Mesothelial cell of epicardium (in vitro differentiated cells): ENCODE results near the gene OR3A3. TPM values are rescaled to one million over a fixed set of nuclear protein-coding genes. Genes with fewer than 3 reads are reported as not detected.
"Not testable (repeated sequence)": the region's sequence is repeated elsewhere in the genome, so short reads cannot be mapped to it uniquely, and the experiment has no call there.

ENCODE experiments used
- DNase-seq, 2 experiments: peaks; one replicate each; pipeline ENCODE4 v3.0.0; 2021; ENCODE audit warnings: low spot score in 2 of 2; ENCODE audit not compliant: unreplicated experiment in 2 of 2
- H3K27ac Mint-ChIP-seq: 2 replicates; pipeline ENCODE4 v1.8.0; 2021; ENCODE audit warnings: mixed read lengths
- H3K27me3 Mint-ChIP-seq: 2 replicates; pipeline ENCODE4 v1.8.0; 2021; ENCODE audit warnings: low read depth, mixed read lengths
- H3K36me3 Mint-ChIP-seq: 2 replicates; pipeline ENCODE4 v1.8.0; 2021; ENCODE audit warnings: mixed read lengths
- H3K4me1 Mint-ChIP-seq: 2 replicates; pipeline ENCODE4 v1.8.0; 2021; ENCODE audit warnings: mixed read lengths
- H3K4me3 Mint-ChIP-seq: 2 replicates; pipeline ENCODE4 v1.8.0; 2021; ENCODE audit warnings: mild to moderate bottlenecking, moderate library complexity, mixed read lengths
- H3K9me3 Mint-ChIP-seq: 2 replicates; pipeline ENCODE4 v1.8.0; 2021; ENCODE audit warnings: mixed read lengths
- CTCF ChIP-seq: fragments of 200-600 bp; sonication (generic); IDR thresholded peaks from one replicate; pipeline ENCODE4 v1.5.0; 2021; ENCODE audit warnings: antibody characterized with exemption; ENCODE audit not compliant: unreplicated experiment
- total RNA-seq: library from RNA; stranded (reverse); gene quantifications from 3 replicates; pipeline ENCODE4 v1.2.1, GENCODE V29; 2021

OR3A3 gene
- not detected in 3 replicates for total RNA-seq

DNA sequence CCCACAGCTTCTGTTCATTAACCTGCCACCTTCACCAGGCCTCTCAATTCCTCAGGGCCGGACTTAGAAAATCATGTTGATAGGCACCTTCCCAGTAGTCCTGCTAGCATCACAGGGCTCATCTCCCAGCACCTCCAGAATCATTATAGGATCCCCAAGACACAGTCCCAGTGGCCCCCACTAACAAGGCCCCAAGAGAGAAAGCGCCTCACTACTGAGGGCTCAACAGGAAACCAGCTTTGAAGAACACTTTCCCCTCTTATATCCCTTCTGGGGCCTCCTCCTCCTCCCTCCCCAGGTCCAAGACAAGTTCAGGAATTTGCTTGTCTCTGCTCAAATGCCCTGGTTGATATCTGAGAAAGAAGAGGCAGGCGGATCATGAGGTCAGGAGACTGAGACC, at the start of gene OR3A3:
Gene OR3A3 (plus strand): TSS at position 301 of the 400 bp plus-strand sequence.
- H3K9me3 Mint-ChIP-seq: peaks cover 53% of the 10 kb centered on the region
- H3K27ac Mint-ChIP-seq: no peak within 1 kb of the TSS
- no peaks in the 10 kb centered on the region for H3K36me3 Mint-ChIP-seq
- H3K27me3 Mint-ChIP-seq: no peaks in the 10 kb centered on the region
- no peak for DNase-seq
- H3K4me3 Mint-ChIP-seq: no peak within 1 kb of the TSS
- no peaks in the 10 kb centered on the region for H3K4me1 Mint-ChIP-seq
- no peak for TF ChIP-seq CTCF

GRCh38 chr17:3371167-3371566, 40.0 kb upstream of the OR3A3 start:
- H3K4me1 Mint-ChIP-seq, H3K4me3 Mint-ChIP-seq, H3K27me3 Mint-ChIP-seq, H3K36me3 Mint-ChIP-seq, H3K27ac Mint-ChIP-seq, DNase-seq: not testable (repeated sequence)
- H3K9me3 Mint-ChIP-seq: peaks cover 67% of the 10 kb centered on the region

DNA sequence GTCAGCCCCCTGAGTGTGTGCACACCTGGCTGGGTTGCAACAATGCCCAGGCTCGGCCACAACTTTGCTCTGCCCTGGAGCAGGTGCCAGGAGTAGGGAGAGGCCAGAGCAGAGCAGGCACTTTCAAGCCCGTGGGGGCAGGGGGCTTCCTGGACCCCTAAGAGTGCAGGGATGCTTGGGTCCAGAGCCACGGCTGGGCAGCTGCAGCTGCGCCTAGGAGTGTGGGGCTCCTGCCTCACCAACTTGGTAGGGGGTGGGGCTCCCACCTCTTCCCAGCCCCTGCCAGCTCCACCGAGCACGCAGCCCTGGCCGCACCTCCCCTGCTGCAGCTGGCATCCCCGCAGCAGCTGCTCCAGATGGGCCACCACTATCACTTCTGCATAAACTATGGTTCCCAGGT, 32.8 kb upstream of the OR3A3 start:
- no peak for TF ChIP-seq CTCF
- DNase-seq: no peak
- Mint-ChIP-seq H3K4me1 (no peaks in the 10 kb centered on the region), H3K4me3 (no peak overlapping the region), H3K36me3 (peaks cover 2% of the 10 kb centered on the region), H3K27ac (no peak overlapping the region), H3K27me3 (no peaks in the 10 kb centered on the region), H3K9me3 (peaks cover 78% of the 10 kb centered on the region)

DNA sequence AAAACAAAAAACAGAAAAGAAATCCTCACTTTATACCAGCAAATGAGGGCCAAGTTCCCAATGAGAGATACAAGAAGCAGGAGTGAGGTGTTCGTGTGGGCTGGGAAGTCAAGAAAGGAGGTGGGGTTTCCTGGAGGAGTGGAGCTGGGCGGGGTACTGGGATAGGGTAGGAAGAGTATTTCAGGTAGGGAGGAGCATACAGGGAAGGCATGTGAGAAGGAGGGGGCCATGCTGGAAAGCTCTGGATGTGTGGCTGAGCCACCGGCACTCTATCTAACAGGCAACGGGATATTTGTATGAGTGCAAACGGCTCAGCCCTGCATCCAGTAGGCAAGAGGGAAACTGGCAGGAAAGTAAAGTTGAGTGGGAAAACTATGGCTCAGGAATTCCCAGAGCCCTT, 29.2 kb upstream of the OR3A3 start:
- TF ChIP-seq CTCF: no peak
- Mint-ChIP-seq H3K4me3 (no peak overlapping the region), H3K9me3 (peaks cover 68% of the 10 kb centered on the region), H3K4me1 (no peaks in the 10 kb centered on the region), H3K27me3 (no peaks in the 10 kb centered on the region), H3K27ac (no peak overlapping the region), H3K36me3 (peaks cover 2% of the 10 kb centered on the region)
- no peak for DNase-seq

DNA sequence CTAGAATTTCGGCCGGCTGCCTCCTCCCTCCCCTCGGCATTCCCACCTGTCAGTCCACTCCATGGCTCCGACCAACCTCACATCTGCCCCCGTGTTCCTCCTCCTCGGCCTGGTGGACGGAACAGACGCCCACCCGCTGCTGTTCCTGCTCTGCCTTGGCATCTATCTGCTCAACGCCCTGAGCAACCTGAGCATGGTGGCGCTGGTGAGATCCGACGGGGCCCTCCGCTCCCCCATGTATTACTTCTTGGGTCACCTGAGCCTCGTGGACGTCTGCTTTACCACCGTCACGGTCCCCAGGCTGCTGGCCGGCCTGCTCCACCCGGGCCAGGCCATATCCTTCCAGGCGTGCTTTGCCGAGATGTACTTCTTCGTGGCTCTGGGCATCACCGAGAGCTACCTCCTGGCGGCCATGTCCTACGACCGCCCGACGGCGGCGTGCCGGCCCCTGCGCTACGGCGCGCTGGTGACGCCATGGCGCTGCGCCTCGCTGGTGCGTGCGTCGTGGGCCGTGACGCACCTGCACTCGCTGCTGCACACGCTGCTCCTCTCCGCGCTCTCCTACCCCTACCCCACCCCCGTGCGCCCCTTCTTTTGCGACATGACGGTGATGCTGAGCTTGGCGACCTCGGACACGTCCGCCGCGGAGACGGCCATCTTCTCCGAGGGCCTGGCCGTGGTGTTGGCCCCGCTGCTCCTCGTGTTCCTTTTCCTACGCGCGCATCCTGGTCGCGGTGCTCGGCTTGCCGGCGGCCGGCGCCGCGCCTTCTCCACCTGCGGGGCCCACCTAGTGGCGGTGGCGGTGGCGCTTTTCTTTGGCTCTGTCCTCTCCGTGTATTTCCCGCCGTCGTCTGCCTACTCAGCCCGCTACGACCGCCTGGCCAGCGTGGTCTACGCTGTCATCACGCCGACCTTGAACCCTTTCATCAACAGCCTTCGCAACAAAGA, 25.0 kb upstream of the OR3A3 start, which contains the start of gene OR3A2:
Gene OR3A2 (minus strand): TSS at position 440 of the 948 bp plus-strand sequence.
- no peak within 1 kb of the TSS for H3K27ac Mint-ChIP-seq
- H3K27me3 Mint-ChIP-seq: no peaks in the 10 kb centered on the region
- H3K4me1 Mint-ChIP-seq: no peaks in the 10 kb centered on the region
- peaks cover 61% of the 10 kb centered on the region for H3K9me3 Mint-ChIP-seq
- no peaks in the 10 kb centered on the region for H3K36me3 Mint-ChIP-seq
- no peak for TF ChIP-seq CTCF
- no peak for DNase-seq
- H3K4me3 Mint-ChIP-seq: no peak within 1 kb of the TSS

GRCh38 chr17:3389791-3390190, 21.4 kb upstream of the OR3A3 start:
- no peak for TF ChIP-seq CTCF
- no peaks in the 10 kb centered on the region for H3K4me1 Mint-ChIP-seq
- no peaks in the 10 kb centered on the region for H3K27me3 Mint-ChIP-seq
- H3K4me3 Mint-ChIP-seq: no peak overlapping the region
- H3K9me3 Mint-ChIP-seq: peaks cover 53% of the 10 kb centered on the region
- no peak overlapping the region for H3K27ac Mint-ChIP-seq
- H3K36me3 Mint-ChIP-seq: no peaks in the 10 kb centered on the region
- DNase-seq: no peak

- not testable (repeated sequence) for H3K4me1 Mint-ChIP-seq, H3K27me3 Mint-ChIP-seq, H3K36me3 Mint-ChIP-seq, DNase-seq, H3K27ac Mint-ChIP-seq, H3K4me3 Mint-ChIP-seq
- H3K9me3 Mint-ChIP-seq: peaks cover 56% of the 10 kb centered on the region
Observed at GRCh38 chr17:3397801-3398200, 13.4 kb upstream of the OR3A3 start.
